Measurements from ENCODE around the gene GRPR. TPM values are rescaled to one million over a fixed set of nuclear protein-coding genes. Genes with fewer than 3 reads are reported as not detected.

The GRPR gene
- total RNA-seq, result 0.33 TPM in 1 of 2 replicates, not detected in the other
- 3.6 and 4.1 TPM in 2 replicates for polyA plus RNA-seq
- 1.6 and 2.4 TPM in 2 replicates for polyA plus RNA-seq (2012)
- 13.4 and 14.8 TPM in 2 replicates for polyA minus RNA-seq (ENCODE audit: low replicate concordance)

GRCh38 chrX:16123222-16123786 is at the start of gene GRPR:
GRPR (plus strand) TSS chrX:16123565; CDS start chrX:16123954, 389 bp downstream.
- Histone ChIP-seq H3K9ac (ENCODE audit: insufficient read depth, low read length) (no peak within 1 kb of the TSS), H3K4me3 (replicated peaks in 1 of 4; ENCODE audit: control extremely low read depth in 1 of 4, insufficient read depth in 1 of 4, low read depth in 3 of 4, low read length in 4 of 4) (no peak within 1 kb of the TSS), H3K4me2 (ENCODE audit: extremely low read depth, insufficient read depth, low read length) (peak within 1 kb of the TSS; percentile 8), H3K27ac (ENCODE audit: insufficient read depth, low read length) (no peak within 1 kb of the TSS), H3K36me3 (ENCODE audit: control insufficient read depth, insufficient read depth, low read length) (no peaks in the 10 kb centered on the region), H4K20me1 (ENCODE audit: control insufficient read depth, extremely low read depth, insufficient read depth, low read length) (no peaks in the 10 kb centered on the region), H3K79me2 (ENCODE audit: control insufficient read depth, insufficient read depth, low read length) (no peaks in the 10 kb centered on the region), H3K4me1 (ENCODE audit: control insufficient read depth, extremely low read depth, insufficient read depth, low read length) (no peaks in the 10 kb centered on the region), H3K27me3 (ENCODE audit: control insufficient read depth, insufficient read depth, low read length) (no peaks in the 10 kb centered on the region), H3K9me3 (ENCODE audit: control insufficient read depth, insufficient read depth, low read depth, low read length) (no peaks in the 10 kb centered on the region), H2AFZ (ENCODE audit: low read length) (no peak within 1 kb of the TSS)
- TF ChIP-seq EZH2 (IDR thresholded peaks at IDR 0.05; ENCODE audit: low read length, missing control alignments), result no peak
- peak; percentile 71 to 73 for TF ChIP-seq CTCF (conservative IDR thresholded peaks at IDR 0.05 in 1 of 2, IDR thresholded peaks at IDR 0.05 in 1 of 2; ENCODE audit: low read depth in 1 of 2, low read length in 2 of 2)
- DNase-seq (ENCODE audit: low read depth in 2 of 2), result peak; percentile 81 to 86

GRCh38 chrX:16075087-16075486 is 48.3 kb upstream of the GRPR start:
- no peak for DNase-seq (ENCODE audit: low read depth in 2 of 2)
- no peak overlapping the region for H3K9ac ChIP-seq (ENCODE audit: insufficient read depth, low read length)
- no peak overlapping the region for H3K4me2 ChIP-seq (ENCODE audit: extremely low read depth, insufficient read depth, low read length)
- peaks cover 4% of the 10 kb centered on the region for H3K4me1 ChIP-seq (ENCODE audit: control insufficient read depth, extremely low read depth, insufficient read depth, low read length)
- no peak overlapping the region for H2AFZ ChIP-seq (ENCODE audit: low read length)
- no peaks in the 10 kb centered on the region for H3K36me3 ChIP-seq (ENCODE audit: control insufficient read depth, insufficient read depth, low read length)
- no peak overlapping the region for H3K27ac ChIP-seq (ENCODE audit: insufficient read depth, low read length)
- no peaks in the 10 kb centered on the region for H3K27me3 ChIP-seq (ENCODE audit: control insufficient read depth, insufficient read depth, low read length)
- H3K4me3 ChIP-seq (replicated peaks in 1 of 4; ENCODE audit: control extremely low read depth in 1 of 4, insufficient read depth in 1 of 4, low read depth in 3 of 4, low read length in 4 of 4), result no peak overlapping the region
- no peak for TF ChIP-seq CTCF (conservative IDR thresholded peaks at IDR 0.05 in 1 of 2, IDR thresholded peaks at IDR 0.05 in 1 of 2; ENCODE audit: low read depth in 1 of 2, low read length in 2 of 2)
- TF ChIP-seq EZH2 (IDR thresholded peaks at IDR 0.05; ENCODE audit: low read length, missing control alignments), result no peak
- H3K79me2 ChIP-seq (ENCODE audit: control insufficient read depth, insufficient read depth, low read length), result no peaks in the 10 kb centered on the region
- no peaks in the 10 kb centered on the region for H3K9me3 ChIP-seq (ENCODE audit: control insufficient read depth, insufficient read depth, low read depth, low read length)
- no peaks in the 10 kb centered on the region for H4K20me1 ChIP-seq (ENCODE audit: control insufficient read depth, extremely low read depth, insufficient read depth, low read length)

GRCh38 chrX:16076834-16077233 is 46.5 kb upstream of the GRPR start:
- H3K4me1 ChIP-seq (ENCODE audit: control insufficient read depth, extremely low read depth, insufficient read depth, low read length), result peaks cover 4% of the 10 kb centered on the region
- no peaks in the 10 kb centered on the region for H3K9me3 ChIP-seq (ENCODE audit: control insufficient read depth, insufficient read depth, low read depth, low read length)
- H3K27ac ChIP-seq (ENCODE audit: insufficient read depth, low read length), result no peak overlapping the region
- no peak overlapping the region for H3K4me2 ChIP-seq (ENCODE audit: extremely low read depth, insufficient read depth, low read length)
- H3K27me3 ChIP-seq (ENCODE audit: control insufficient read depth, insufficient read depth, low read length), result no peaks in the 10 kb centered on the region
- no peak overlapping the region for H2AFZ ChIP-seq (ENCODE audit: low read length)
- H3K79me2 ChIP-seq (ENCODE audit: control insufficient read depth, insufficient read depth, low read length), result no peaks in the 10 kb centered on the region
- no peaks in the 10 kb centered on the region for H3K36me3 ChIP-seq (ENCODE audit: control insufficient read depth, insufficient read depth, low read length)
- no peak overlapping the region for H3K4me3 ChIP-seq (replicated peaks in 1 of 4; ENCODE audit: control extremely low read depth in 1 of 4, insufficient read depth in 1 of 4, low read depth in 3 of 4, low read length in 4 of 4)
- no peaks in the 10 kb centered on the region for H4K20me1 ChIP-seq (ENCODE audit: control insufficient read depth, extremely low read depth, insufficient read depth, low read length)
- no peak overlapping the region for H3K9ac ChIP-seq (ENCODE audit: insufficient read depth, low read length)
- DNase-seq (ENCODE audit: low read depth in 2 of 2), result no peak
- TF ChIP-seq CTCF (conservative IDR thresholded peaks at IDR 0.05 in 1 of 2, IDR thresholded peaks at IDR 0.05 in 1 of 2; ENCODE audit: low read depth in 1 of 2, low read length in 2 of 2) (no peak), EZH2 (IDR thresholded peaks at IDR 0.05; ENCODE audit: low read length, missing control alignments) (no peak)
